22Rv1 (cell line): Measurements from ENCODE around the gene ATXN1.

Experiments
- CTCF ChIP-seq: fragments of 450-650 bp; IDR thresholded peaks from 2 replicates; pipeline ENCODE4 v1.5.1; 2017; ENCODE audit warnings: mild to moderate bottlenecking
- ZFX ChIP-seq: fragments of 450-650 bp; IDR thresholded peaks from 2 replicates; pipeline ENCODE4 v1.6.1; 2017; ENCODE audit warnings: antibody characterized with exemption, borderline replicate concordance

GRCh38 chr6:16544521-16544920 lies 216.7 kb downstream of the ATXN1 start:
- no peak for TF ChIP-seq CTCF
- TF ChIP-seq ZFX, result no peak
